Measurements from ENCODE around the gene KLHDC8A. TPM values are rescaled to one million over a fixed set of nuclear protein-coding genes. Genes with fewer than 3 reads are reported as not detected.

The KLHDC8A gene
- total RNA-seq, 2 donors from 2014 or later = 0.38 to 0.53 TPM

DNA sequence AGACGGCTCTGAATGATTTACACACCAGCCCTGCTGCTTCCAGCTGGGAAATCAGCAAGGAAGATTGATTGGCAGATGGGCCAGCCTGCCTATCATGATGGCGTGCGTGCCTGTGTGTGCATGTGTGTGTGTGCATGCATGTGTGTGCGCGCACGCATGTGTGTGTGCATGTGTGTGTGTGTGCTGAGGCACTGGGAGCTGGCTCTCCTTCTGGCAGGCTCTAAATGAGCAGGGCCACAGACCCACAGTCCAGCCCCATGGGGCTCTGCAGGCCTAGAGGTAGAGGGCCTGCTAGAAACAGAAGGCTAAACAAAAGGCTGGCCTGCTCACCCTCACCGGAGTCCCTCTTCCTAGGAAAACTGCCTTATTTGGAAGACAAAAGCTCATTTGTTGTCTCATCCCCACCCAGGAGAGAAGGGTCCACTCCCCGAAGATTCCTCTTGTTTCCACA, 6.0 kb downstream of the KLHDC8A start:
- no peak overlapping the region for H3K9ac ChIP-seq (ENCODE audit: extremely low read depth, low read length, poor library complexity, severe bottlenecking)
- peaks cover 1% of the 10 kb centered on the region for H3K27me3 ChIP-seq (ENCODE audit: control insufficient read depth, insufficient read depth, low read length, poor library complexity, severe bottlenecking)
- H3K27me3 Mint-ChIP-seq (ENCODE audit: insufficient read depth) = peaks cover 28% of the 10 kb centered on the region
- peaks cover 38% of the 10 kb centered on the region for H3K4me1 Mint-ChIP-seq
- no peak overlapping the region for H3K4me3 Mint-ChIP-seq
- TF ChIP-seq, protein P1, sequence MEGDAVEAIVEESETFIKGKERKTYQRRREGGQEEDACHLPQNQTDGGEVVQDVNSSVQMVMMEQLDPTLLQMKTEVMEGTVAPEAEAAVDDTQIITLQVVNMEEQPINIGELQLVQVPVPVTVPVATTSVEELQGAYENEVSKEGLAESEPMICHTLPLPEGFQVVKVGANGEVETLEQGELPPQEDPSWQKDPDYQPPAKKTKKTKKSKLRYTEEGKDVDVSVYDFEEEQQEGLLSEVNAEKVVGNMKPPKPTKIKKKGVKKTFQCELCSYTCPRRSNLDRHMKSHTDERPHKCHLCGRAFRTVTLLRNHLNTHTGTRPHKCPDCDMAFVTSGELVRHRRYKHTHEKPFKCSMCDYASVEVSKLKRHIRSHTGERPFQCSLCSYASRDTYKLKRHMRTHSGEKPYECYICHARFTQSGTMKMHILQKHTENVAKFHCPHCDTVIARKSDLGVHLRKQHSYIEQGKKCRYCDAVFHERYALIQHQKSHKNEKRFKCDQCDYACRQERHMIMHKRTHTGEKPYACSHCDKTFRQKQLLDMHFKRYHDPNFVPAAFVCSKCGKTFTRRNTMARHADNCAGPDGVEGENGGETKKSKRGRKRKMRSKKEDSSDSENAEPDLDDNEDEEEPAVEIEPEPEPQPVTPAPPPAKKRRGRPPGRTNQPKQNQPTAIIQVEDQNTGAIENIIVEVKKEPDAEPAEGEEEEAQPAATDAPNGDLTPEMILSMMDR (conservative IDR thresholded peaks at IDR 0.05) = no peak
- H3K9me3 Mint-ChIP-seq = no peaks in the 10 kb centered on the region
- H3K4me3 ChIP-seq (ENCODE audit: low read length) = no peak overlapping the region
- no peaks in the 10 kb centered on the region for H3K36me3 Mint-ChIP-seq (ENCODE audit: low read depth)
- H3K27ac Mint-ChIP-seq = peak overlapping the region; percentile 53
- H3K4me1 ChIP-seq (ENCODE audit: control insufficient read depth, insufficient read depth, low read length) = peaks cover 11% of the 10 kb centered on the region
- H3K27ac ChIP-seq (ENCODE audit: low read depth, low read length) = peak overlapping the region; percentile 90
- 27 to 55% methylated on average over 3 to 8 of the region's 8 CpGs for WGBS, 2 experiments (ENCODE audit: insufficient coverage in 1 of 2, insufficient read length in 1 of 2)
- H3K36me3 ChIP-seq (ENCODE audit: control insufficient read depth, insufficient read depth, low read length) = no peaks in the 10 kb centered on the region
- no peaks in the 10 kb centered on the region for H3K9me3 ChIP-seq (ENCODE audit: control insufficient read depth, low read length)
- peak; percentile 73 for DNase-seq

DNA sequence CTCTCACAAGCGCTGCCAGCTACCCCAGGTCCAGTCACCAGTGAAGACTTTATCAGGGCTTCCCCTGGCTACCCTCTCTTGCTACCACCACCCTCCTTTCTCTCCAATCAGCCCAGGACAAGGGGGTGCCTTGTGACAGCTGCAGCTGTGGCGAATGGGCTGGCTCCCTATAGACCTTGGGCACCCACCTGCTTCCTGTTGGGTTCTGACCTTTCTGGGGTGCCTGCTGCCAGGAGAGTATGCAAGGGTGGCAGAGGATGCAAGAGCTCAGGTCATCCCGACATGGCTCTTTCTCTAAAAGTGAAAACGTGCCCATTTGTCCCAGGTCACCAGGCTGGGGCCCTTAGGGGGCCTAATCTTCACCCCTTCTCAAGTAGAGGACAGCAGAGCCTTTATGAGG, 6.6 kb downstream of the KLHDC8A start:
- Mint-ChIP-seq H3K36me3 (ENCODE audit: low read depth) (no peaks in the 10 kb centered on the region), H3K9me3 (no peaks in the 10 kb centered on the region), H3K27ac (no peak overlapping the region), H3K4me3 (no peak overlapping the region), H3K4me1 (peaks cover 38% of the 10 kb centered on the region), H3K27me3 (ENCODE audit: insufficient read depth) (peaks cover 34% of the 10 kb centered on the region)
- Histone ChIP-seq H3K27me3 (ENCODE audit: control insufficient read depth, insufficient read depth, low read length, poor library complexity, severe bottlenecking) (peaks cover 7% of the 10 kb centered on the region), H3K9me3 (ENCODE audit: control insufficient read depth, low read length) (no peaks in the 10 kb centered on the region), H3K27ac (ENCODE audit: low read depth, low read length) (peak overlapping the region; percentile 90), H3K36me3 (ENCODE audit: control insufficient read depth, insufficient read depth, low read length) (no peaks in the 10 kb centered on the region), H3K4me1 (ENCODE audit: control insufficient read depth, insufficient read depth, low read length) (peaks cover 11% of the 10 kb centered on the region), H3K4me3 (ENCODE audit: low read length) (no peak overlapping the region), H3K9ac (ENCODE audit: extremely low read depth, low read length, poor library complexity, severe bottlenecking) (no peak overlapping the region)
- 78 to 81% methylated on average over 3 to 4 of the region's 4 CpGs for WGBS, 2 experiments (ENCODE audit: insufficient coverage in 1 of 2, insufficient read length in 1 of 2)
- TF ChIP-seq, protein P1 (conservative IDR thresholded peaks at IDR 0.05) = no peak
- no peak for DNase-seq

DNA sequence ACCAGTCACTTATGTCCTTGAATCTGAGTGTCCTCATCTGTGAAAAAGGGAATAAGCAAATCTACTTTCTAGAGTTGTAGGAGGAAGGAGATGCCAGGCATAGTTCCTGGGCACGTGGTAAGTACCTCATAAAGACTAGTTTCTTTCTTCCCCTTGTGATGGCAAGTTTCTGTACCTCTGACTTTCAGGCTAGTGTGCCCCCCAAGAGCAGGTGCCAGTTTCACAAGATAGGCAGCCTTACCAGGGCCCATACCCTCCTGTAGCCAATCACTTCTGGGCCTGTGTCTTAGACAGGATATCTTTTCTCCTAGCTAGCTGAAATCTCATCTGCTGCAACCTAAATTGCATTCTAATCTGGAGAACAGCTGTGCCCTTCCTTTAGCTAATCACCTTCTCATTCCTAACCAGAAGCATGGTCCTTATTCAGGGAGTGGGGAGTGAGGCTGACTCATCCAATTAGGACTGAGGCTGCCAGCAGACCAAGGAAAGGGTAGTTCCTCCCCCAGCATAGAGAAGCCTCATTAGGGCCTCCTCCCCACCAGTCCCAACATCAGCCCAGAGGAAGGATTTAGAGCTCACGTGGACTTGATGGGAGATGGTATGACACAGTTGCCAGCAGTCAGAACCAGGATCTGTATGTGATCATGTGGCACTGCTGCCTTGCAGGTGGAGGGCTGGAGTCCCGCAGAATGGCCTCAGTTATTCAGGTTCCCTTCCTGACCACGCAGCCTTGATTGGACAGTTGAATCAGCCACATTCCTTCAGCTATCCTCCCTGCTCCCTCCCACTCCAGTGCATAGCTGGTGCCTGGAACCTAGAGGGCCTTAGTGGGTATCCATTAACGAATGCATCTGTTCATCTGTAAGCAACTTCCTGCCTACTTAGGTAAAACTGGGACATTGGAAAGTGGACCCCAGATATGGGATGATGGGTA, 7.9 kb downstream of the KLHDC8A start:
- H3K36me3 ChIP-seq (ENCODE audit: control insufficient read depth, insufficient read depth, low read length) = no peaks in the 10 kb centered on the region
- peaks cover 46% of the 10 kb centered on the region for H3K27me3 Mint-ChIP-seq (ENCODE audit: insufficient read depth)
- H3K9ac ChIP-seq (ENCODE audit: extremely low read depth, low read length, poor library complexity, severe bottlenecking) = no peak overlapping the region
- H3K36me3 Mint-ChIP-seq (ENCODE audit: low read depth) = no peaks in the 10 kb centered on the region
- no peak overlapping the region for H3K27ac Mint-ChIP-seq
- no peak for DNase-seq
- H3K4me1 ChIP-seq (ENCODE audit: control insufficient read depth, insufficient read depth, low read length) = peaks cover 13% of the 10 kb centered on the region
- no peak overlapping the region for H3K4me3 Mint-ChIP-seq
- H3K4me3 ChIP-seq (ENCODE audit: low read length) = no peak overlapping the region
- TF ChIP-seq, protein P1 (conservative IDR thresholded peaks at IDR 0.05) = no peak
- no peaks in the 10 kb centered on the region for H3K9me3 ChIP-seq (ENCODE audit: control insufficient read depth, low read length)
- H3K27me3 ChIP-seq (ENCODE audit: control insufficient read depth, insufficient read depth, low read length, poor library complexity, severe bottlenecking) = peaks cover 16% of the 10 kb centered on the region
- H3K9me3 Mint-ChIP-seq = no peaks in the 10 kb centered on the region
- H3K27ac ChIP-seq (ENCODE audit: low read depth, low read length) = no peak overlapping the region
- peaks cover 43% of the 10 kb centered on the region for H3K4me1 Mint-ChIP-seq
- WGBS, 2 experiments (ENCODE audit: insufficient coverage in 1 of 2, insufficient read length in 1 of 2) = 65 to 68% methylated on average over 4 to 5 of the region's 5 CpGs
